Esophagus squamous epithelium (tissue), 4 donors: ENCODE measurements around the gene FANCE.

Experiments
- CTCF ChIP-seq, 6 experiments: fragments of 450-650 bp in 4 of 6; fragments of 200-600 bp in 2 of 6; sonication (generic) in 2 of 6; IDR thresholded peaks; one replicate each; pipeline ENCODE4 v1.5.1; 2016 to 2019; ENCODE audit warnings: antibody characterized with exemption in 6 of 6, mild to moderate bottlenecking in 4 of 6, moderate library complexity in 4 of 6
- POLR2A ChIP-seq, 4 donors: fragments of 450-650 bp; IDR thresholded peaks; one replicate each; pipeline ENCODE4 v1.6.1; 2017; ENCODE audit warnings: antibody characterized with exemption in 4 of 4, mild to moderate bottlenecking in 4 of 4, moderate library complexity in 3 of 4

- no peak for TF ChIP-seq CTCF (IDR thresholded peaks at IDR 0.05)
- TF ChIP-seq POLR2A (IDR thresholded peaks at IDR 0.05), result no peak
Measured at GRCh38 chr6:35510916-35511561, 58.9 kb downstream of the FANCE start.
